ENCODE measurements around the gene FITM1.

The FITM1 gene

DNA sequence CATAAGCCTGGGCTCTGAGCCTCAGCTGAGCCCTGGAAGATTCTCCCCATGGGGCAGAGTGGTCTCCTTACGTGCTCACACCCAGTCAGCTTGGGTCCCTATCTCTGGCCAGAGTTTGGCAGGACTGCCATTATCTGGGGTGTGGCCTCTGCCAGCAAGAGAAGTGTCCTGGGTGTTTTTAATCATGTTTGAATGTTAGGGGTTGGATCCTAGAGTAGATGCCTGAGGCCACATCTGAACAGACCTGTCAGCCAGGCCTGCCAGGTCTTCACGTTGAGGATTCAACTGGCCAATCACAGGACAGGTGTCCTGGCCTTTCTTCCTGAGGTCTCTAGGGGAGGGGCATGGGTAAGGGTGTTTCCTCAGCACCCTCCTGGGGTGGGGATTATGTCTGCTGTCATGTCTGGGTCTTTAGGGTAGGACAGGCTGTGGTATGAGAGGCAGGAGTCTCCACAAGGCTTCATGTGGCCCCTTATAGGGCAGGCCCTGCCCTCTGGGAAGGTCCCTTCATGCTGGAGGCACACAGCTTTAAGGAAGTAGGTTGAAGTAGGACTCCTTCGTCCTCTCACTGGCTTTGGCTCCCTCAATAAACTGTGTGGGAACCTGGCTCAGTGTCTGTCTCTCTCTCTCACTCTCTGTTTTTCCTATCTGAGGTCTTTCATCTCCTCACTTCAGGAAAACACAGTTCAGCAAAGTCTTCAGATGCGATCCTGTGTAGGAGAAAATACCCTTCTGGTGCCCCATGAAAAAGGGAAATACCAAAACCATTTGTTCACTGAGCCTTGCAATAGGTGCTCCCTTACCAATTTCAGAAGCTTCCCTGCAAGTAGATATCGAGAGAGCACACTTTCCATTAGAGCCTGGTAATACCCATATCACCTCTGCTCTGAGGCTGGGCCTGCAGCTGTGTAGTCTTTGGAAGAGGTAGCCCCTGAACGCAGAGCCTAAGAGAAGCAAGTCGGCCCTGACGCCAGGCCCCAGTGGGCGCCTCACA, 6.7 kb upstream of the FITM1 start:
- Mint-ChIP-seq H3K27ac (peak overlapping the region; percentile 92), H3K36me3 (peaks cover 38% of the 10 kb centered on the region), H3K9me3 (no peaks in the 10 kb centered on the region), H3K4me1 (peaks cover 46% of the 10 kb centered on the region), H3K27me3 (no peaks in the 10 kb centered on the region), H3K4me3 (peak overlapping the region; percentile 27)
- peak; percentile 95 for ATAC-seq

DNA sequence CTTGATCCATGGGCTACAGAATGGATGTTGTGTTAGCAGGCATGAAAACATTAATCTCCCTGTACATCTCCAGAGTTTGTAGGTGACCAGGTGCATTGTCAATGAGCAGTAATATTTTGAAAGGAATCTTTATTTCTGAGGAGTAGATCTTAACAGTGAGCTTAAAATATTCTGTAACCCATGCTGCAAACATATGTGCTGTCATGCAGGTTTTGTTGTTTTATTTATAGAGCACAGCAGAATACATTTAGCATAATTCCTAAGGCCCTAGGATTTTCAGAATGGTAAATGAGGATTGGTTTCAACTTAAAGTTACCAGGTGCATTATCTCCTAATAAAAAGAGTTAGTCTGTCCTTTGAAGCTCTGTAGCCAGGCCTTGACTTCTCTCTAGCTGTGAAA, 3.5 kb upstream of the FITM1 start:
- peaks cover 41% of the 10 kb centered on the region for H3K4me1 Mint-ChIP-seq
- H3K36me3 Mint-ChIP-seq: peaks cover 14% of the 10 kb centered on the region
- H3K27ac Mint-ChIP-seq: no peak overlapping the region
- H3K4me3 Mint-ChIP-seq: no peak overlapping the region
- H3K9me3 Mint-ChIP-seq: no peaks in the 10 kb centered on the region
- ATAC-seq: no peak
- H3K27me3 Mint-ChIP-seq: no peaks in the 10 kb centered on the region

DNA sequence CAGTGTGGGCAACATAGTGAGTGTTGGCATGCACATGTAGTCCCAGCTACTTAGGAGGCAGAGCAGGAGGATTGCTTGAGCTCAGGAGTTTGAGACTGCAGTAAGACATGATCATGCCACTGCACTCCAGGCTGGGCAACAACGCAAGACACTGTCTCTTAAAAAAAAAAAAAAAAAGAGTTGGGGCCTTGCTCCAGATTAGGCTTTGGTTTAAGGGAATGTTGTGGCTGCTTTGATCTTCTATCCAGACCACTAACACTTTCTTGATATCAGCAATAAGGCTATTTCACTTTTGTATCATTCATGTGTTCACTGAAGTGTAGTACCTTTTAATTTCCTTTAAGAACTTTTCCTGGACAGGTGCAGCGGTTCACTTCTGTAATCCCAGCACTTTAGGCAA, 2.8 kb upstream of the FITM1 start:
- peaks cover 44% of the 10 kb centered on the region for H3K4me1 Mint-ChIP-seq
- no peaks in the 10 kb centered on the region for H3K27me3 Mint-ChIP-seq
- no peak for ATAC-seq
- H3K4me3 Mint-ChIP-seq: no peak overlapping the region
- no peaks in the 10 kb centered on the region for H3K9me3 Mint-ChIP-seq
- H3K27ac Mint-ChIP-seq: no peak overlapping the region
- peaks cover 11% of the 10 kb centered on the region for H3K36me3 Mint-ChIP-seq

DNA sequence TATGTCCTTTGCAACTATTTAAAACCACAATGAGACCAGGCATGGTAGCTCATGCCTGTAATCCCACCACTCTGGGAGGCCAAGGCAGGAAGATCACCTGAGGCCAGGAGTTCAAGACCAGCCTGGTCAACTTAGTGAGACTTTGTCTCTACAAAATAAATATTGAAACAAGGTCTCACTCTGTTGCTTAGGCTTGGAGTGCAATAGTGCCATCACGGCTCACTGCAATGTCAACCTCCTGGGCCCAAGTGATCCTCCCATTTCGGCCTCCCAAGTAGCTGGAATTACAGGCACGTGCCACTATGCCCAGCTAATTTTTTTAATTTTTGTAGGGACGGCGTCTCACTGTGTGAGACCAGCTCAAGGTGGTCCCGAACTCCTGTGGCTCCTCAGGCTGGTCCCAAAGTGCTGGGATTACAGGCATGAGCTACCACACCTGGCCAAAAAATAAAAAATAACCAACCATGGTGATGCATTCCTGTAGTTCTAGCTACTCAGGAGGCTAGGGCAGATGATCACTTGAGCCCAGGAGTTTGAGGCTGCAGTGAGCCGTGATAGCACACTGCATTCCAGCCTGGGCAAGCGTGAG, 955 bp upstream of the FITM1 start:
- Mint-ChIP-seq H3K4me3 (no peak overlapping the region), H3K27ac (no peak overlapping the region), H3K4me1 (peaks cover 30% of the 10 kb centered on the region), H3K9me3 (no peaks in the 10 kb centered on the region), H3K36me3 (no peaks in the 10 kb centered on the region), H3K27me3 (no peaks in the 10 kb centered on the region)
- no peak for ATAC-seq

DNA sequence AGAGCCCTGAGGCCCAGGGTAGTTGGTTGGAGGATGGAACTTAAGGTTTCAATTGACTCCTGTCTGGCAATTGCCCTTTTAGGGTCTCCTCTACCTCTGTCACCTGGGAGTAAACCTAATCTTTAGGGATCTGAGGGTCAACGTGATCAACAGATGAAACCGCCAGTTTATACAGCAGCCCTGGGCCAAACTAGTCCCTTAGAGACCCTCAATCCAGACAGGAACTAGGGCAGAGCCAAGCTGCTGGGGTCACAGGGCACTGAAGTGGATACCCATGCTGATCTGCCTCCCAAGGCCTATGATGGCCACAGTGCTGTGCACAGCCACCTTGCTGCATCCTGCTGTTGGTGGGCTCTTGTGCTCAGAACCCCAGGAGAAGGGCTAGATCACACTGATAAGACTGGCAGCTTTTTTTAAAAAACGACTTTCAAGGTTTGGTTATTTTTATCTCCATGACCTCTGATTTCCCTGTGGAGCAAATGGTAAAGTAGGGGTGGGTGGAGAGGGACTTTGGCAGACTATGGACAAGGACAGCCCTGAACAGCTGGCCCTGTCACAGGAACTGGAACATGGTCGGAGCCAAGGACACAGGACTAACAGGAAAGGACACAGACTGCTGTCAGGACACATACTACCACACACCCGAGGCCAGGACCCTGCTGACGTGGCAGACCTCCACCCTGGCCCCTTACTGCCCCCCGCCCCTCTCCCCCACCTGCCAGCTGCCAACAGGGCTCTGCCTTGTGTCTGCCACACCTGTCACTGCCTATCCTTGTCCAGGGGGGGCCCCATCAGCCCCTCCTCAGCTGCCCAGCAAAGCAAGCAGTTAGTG, 474 bp downstream of the FITM1 start:
- H3K27ac Mint-ChIP-seq: peak overlapping the region; percentile 63
- no peaks in the 10 kb centered on the region for H3K9me3 Mint-ChIP-seq
- no peak for ATAC-seq
- no peak overlapping the region for H3K4me3 Mint-ChIP-seq
- no peaks in the 10 kb centered on the region for H3K36me3 Mint-ChIP-seq
- H3K27me3 Mint-ChIP-seq: no peaks in the 10 kb centered on the region
- peaks cover 30% of the 10 kb centered on the region for H3K4me1 Mint-ChIP-seq

DNA sequence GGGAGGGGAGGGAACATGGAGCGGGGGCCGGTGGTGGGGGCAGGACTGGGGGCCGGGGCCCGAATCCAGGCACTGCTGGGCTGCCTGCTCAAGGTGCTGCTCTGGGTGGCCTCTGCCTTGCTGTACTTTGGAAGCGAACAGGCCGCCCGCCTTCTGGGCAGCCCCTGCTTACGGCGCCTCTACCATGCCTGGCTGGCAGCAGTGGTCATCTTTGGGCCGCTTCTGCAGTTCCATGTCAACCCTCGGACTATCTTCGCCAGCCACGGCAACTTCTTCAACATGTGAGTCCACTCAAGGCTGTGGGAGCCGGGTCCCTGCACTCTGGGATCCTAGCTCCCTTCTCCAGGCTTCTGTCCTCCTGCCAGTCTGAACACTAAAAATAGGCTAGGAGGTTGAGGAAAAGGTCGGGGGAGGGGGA, 1.1 kb downstream of the FITM1 start:
- Mint-ChIP-seq H3K27ac (peak overlapping the region; percentile 63), H3K27me3 (no peaks in the 10 kb centered on the region), H3K9me3 (no peaks in the 10 kb centered on the region), H3K4me1 (peaks cover 32% of the 10 kb centered on the region), H3K4me3 (no peak overlapping the region), H3K36me3 (no peaks in the 10 kb centered on the region)
- no peak for ATAC-seq

DNA sequence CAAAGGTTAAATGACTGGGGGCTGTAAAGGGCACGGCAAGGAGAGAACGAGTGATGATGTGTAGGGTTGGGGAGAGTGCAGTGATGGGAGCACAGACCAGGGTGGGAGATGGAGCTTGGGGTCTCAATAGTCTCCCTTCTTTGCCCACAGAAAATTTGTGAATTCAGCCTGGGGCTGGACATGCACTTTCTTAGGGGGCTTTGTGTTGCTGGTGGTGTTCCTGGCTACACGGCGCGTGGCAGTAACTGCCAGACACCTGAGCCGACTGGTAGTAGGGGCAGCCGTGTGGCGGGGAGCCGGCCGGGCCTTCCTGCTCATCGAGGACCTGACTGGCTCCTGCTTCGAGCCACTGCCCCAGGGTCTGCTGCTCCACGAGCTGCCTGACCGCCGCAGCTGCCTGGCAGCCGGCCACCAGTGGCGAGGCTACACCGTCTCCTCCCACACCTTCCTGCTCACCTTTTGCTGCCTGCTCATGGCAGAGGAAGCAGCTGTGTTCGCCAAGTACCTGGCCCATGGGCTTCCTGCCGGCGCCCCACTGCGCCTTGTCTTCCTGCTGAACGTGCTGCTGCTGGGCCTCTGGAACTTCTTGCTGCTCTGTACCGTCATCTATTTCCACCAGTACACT, 1.7 kb downstream of the FITM1 start:
- Mint-ChIP-seq H3K36me3 (peaks cover 5% of the 10 kb centered on the region), H3K27me3 (no peaks in the 10 kb centered on the region), H3K4me1 (peaks cover 38% of the 10 kb centered on the region), H3K4me3 (no peak overlapping the region), H3K27ac (peak overlapping the region; percentile 63), H3K9me3 (no peaks in the 10 kb centered on the region)
- no peak for ATAC-seq

DNA sequence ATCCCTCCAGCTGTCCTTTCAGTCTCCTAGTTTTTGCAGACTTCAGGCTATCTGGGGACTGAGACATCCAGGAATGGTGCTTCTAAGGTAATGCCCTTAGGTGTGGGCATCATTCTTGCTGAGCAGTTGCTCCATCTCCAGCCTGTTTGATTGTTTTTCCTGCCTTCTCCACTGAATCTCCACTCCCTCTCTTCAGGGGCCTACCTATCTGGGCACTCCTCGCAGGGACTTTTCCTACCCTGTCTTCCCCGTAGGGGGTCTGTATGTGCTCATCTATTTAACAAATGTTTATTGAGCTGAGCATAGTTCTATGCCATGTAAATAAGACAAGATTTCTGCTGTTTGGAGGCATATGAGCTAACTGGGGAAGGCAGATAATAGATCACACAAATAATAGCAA, 2.5 kb downstream of the FITM1 start:
- Mint-ChIP-seq H3K4me3 (no peak overlapping the region), H3K4me1 (peaks cover 39% of the 10 kb centered on the region), H3K27me3 (no peaks in the 10 kb centered on the region), H3K9me3 (no peaks in the 10 kb centered on the region), H3K27ac (peak overlapping the region; percentile 63), H3K36me3 (peaks cover 9% of the 10 kb centered on the region)
- no peak for ATAC-seq

DNA sequence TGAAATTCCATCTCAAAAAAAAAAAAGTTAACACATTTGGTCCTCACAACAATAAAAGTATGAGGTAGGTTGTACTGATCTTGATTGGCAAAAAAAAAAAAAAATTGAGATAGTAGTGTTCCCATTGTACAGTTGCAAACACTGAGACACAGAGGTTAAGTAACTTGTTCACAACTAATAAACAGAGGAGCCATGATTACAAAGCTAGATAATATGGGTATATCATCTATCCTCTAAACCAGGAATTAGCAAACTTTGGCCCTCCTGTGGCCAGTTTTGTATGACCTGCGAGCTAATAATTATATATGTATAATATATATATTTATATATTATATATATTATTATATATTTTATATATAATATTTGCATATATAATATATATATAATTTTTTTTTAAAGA, 3.3 kb downstream of the FITM1 start:
- H3K27ac Mint-ChIP-seq: no peak overlapping the region
- ATAC-seq: no peak

DNA sequence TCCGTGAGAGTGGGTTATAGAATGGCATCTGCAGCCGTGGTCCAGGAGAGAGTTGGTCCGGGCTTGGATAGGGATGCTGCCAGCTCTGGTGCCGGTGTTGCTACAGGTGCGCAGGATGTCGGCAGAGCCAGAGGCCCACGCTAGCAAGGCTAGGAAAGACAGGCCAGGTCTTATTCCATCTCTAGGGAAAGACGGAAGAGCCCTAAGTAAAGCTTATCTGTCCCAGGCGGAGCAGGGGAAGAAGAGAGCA, 5.0 kb downstream of the FITM1 start:
- ATAC-seq: peak; percentile 11
- Mint-ChIP-seq H3K36me3 (peaks cover 25% of the 10 kb centered on the region), H3K4me1 (peaks cover 57% of the 10 kb centered on the region), H3K9me3 (no peaks in the 10 kb centered on the region), H3K27me3 (no peaks in the 10 kb centered on the region), H3K4me3 (peak overlapping the region; percentile 86), H3K27ac (peak overlapping the region; percentile 82)

More for the DNA sequence above, 3.3 kb downstream of the FITM1 start:
- Mint-ChIP-seq H3K9me3 (no peaks in the 10 kb centered on the region), H3K4me1 (peaks cover 43% of the 10 kb centered on the region), H3K36me3 (peaks cover 16% of the 10 kb centered on the region), H3K4me3 (no peak overlapping the region), H3K27me3 (no peaks in the 10 kb centered on the region)

DNA sequence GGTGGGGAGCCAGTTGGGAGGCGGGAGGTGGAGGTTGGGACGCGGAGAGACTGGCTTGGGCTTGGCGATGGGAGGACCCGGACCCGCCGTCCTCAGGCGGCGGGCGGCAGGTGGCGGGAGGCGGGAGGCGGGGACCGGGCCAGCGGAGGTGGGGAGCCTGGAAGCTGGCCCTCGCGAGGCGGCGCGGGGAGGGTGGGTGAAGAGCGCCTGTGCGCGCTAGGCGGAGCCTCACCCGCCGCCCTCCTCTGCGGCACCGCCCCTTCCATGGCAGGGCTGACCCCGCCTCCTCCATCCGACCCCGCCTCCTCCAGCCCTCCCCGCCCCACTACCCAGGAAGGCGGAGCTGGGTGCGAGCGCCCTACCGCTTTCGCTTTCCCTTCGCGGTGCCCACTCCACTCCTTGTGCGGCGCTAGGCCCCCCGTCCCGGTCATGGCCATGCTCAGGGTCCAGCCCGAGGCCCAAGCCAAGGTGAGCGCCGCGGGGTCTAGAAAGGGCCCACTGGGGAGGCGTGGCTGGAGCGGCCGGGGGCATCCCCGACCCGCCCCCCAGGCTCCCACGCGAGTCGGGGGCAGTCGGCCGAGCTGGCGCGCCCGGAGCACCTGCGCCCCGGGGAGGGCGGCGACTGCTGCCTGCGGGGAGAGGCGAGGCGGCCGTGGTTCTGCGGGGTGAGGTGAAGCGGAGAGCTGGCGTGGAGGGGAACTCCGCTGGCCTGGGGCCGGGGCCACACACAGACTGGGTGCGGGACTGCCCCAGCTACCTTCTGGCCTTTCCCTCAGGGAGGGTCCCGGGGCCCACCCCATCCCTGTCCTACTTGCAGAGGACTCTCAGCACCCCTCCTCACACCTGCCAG, 5.6 kb downstream of the FITM1 start, which contains the start of gene PSME1:
Gene PSME1 (plus strand): TSS at position 361 of the 850 bp plus-strand sequence. CDS start 69 bp downstream, at position 430.
- Mint-ChIP-seq H3K27ac (peak within 1 kb of the TSS; percentile 82), H3K9me3 (no peaks in the 10 kb centered on the region), H3K27me3 (no peaks in the 10 kb centered on the region), H3K4me1 (peaks cover 62% of the 10 kb centered on the region), H3K36me3 (peaks cover 25% of the 10 kb centered on the region), H3K4me3 (peak within 1 kb of the TSS; percentile 86)
- ATAC-seq: peak; percentile 97

DNA sequence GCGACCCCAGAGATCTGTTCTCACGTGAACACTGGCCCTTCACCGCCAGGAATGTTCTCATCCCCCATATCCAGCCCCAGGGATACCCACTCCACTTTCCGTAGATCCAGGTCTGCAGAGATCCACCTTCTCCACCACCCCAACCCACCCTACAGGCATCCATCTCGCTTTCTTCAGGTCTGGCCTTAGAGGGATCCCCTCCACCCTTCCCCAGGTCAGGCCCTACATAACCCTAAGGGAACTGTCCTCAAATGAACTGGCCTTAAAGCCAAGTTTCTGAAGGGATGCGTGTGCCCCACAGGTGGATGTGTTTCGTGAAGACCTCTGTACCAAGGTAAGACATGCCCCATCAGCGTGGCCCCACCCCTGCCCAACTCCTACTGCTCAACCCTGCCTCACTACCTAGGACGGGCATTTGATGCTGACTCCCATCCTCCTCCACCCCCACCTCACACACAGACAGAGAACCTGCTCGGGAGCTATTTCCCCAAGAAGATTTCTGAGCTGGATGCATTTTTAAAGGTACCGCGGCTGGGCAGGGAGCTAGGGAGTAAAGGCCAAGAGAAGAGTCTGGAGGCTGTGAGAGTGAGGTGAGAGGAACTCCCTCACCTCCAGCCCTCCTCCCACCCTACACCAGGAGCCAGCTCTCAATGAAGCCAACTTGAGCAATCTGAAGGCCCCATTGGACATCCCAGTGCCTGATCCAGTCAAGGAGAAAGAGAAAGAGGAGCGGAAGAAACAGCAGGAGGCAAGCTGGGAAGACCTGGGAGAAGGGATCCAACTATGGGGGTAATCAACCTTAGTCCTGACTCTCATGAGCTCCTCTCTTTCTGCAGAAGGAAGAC, 6.4 kb downstream of the FITM1 start:
- H3K27me3 Mint-ChIP-seq: no peaks in the 10 kb centered on the region
- H3K27ac Mint-ChIP-seq: peak overlapping the region; percentile 82
- no peaks in the 10 kb centered on the region for H3K9me3 Mint-ChIP-seq
- ATAC-seq: no peak
- peak overlapping the region; percentile 86 for H3K4me3 Mint-ChIP-seq
- peaks cover 59% of the 10 kb centered on the region for H3K4me1 Mint-ChIP-seq
- H3K36me3 Mint-ChIP-seq: peaks cover 25% of the 10 kb centered on the region

DNA sequence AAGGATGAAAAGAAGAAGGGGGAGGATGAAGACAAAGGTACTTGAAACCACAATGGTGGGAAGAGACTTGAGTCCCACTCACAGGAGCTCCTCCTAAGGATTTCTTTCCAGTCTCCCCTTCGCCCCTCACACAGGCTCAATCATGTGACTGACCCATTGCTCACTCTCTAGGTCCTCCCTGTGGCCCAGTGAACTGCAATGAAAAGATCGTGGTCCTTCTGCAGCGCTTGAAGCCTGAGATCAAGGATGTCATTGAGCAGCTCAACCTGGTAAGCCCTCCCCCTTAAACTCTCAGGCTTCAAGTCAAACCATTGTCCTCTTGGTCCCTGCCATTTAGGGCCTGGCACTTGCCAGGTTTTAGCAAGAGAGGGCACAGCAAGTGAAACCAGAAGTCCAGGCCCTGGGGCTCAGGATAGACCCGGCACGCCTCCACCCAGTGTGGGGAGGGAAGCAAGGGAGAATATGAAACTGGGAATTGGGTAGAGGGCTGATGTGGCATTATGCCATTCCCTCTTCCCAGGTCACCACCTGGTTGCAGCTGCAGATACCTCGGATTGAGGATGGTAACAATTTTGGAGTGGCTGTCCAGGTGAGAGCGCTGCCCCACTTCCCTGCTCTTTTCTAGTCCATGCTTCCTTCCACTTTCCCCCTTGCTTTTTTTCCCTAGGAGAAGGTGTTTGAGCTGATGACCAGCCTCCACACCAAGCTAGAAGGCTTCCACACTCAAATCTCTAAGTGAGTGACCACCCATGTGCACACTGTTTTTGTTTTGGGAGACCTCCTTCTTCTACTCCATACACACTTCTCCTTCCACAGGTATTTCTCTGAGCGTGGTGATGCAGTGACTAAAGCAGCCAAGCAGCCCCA, 7.3 kb downstream of the FITM1 start:
- H3K4me1 Mint-ChIP-seq: peaks cover 54% of the 10 kb centered on the region
- H3K9me3 Mint-ChIP-seq: no peaks in the 10 kb centered on the region
- H3K27ac Mint-ChIP-seq: peak overlapping the region; percentile 82
- no peak for ATAC-seq
- no peak overlapping the region for H3K4me3 Mint-ChIP-seq
- peaks cover 28% of the 10 kb centered on the region for H3K36me3 Mint-ChIP-seq
- H3K27me3 Mint-ChIP-seq: no peaks in the 10 kb centered on the region

Data from stimulated activated memory B cell treated with anti-CD40 and anti-IgM and Interleukin-4, amounts not matched to agents 10 μg/mL and 1 μg/mL and 100 μg/mL, for 72 hours (primary cell).